Thoracic aorta (tissue), 2 donors: Measurements from ENCODE around the gene PRPSAP2. TPM values are rescaled to one million over a fixed set of nuclear protein-coding genes. Genes with fewer than 3 reads are reported as not detected.

Experiments used
- ATAC-seq: fragments of 150-250 bp; one replicate; pipeline ENCODE4 v1.8.0; 2017; ENCODE audit warnings: low read depth; ENCODE audit not compliant: insufficient number of reproducible peaks, low FRiP score
- DNase-seq: peaks from one replicate; pipeline ENCODE4 v3.0.0-alpha.2; 2020; ENCODE audit warnings: low spot score
- H3K27ac ChIP-seq, 2 donors: fragments of 200-600 bp; sonication (generic); 1 replicate in 1 of 2; 2 replicates in 1 of 2; pipeline ENCODE4 v1.5.1; 2016; ENCODE audit warnings: mild to moderate bottlenecking in 2 of 2, moderate library complexity in 2 of 2
- H3K27me3 ChIP-seq: fragments of 200-600 bp; sonication (generic); replicated peaks from 2 replicates; pipeline ENCODE4 v1.6.0; 2016; ENCODE audit warnings: mild to moderate bottlenecking; ENCODE audit not compliant: insufficient read depth
- H3K36me3 ChIP-seq: fragments of 200-600 bp; sonication (generic); one replicate; pipeline ENCODE4 v1.5.1; 2016
- H3K4me1 ChIP-seq, 2 donors: fragments of 200-600 bp; sonication (generic); 1 replicate in 1 of 2; 2 replicates in 1 of 2; pipeline versions ENCODE4 v1.5.1 to v1.6.0; 2016; ENCODE audit warnings: low read depth in 2 of 2, mild to moderate bottlenecking in 1 of 2; ENCODE audit not compliant: control insufficient read depth in 1 of 2
- H3K4me3 ChIP-seq: fragments of 200-600 bp; sonication (generic); 2 replicates; pipeline ENCODE4 v1.5.1; 2016; ENCODE audit warnings: mild to moderate bottlenecking
- H3K9me3 ChIP-seq: fragments of 200-600 bp; sonication (generic); 2 replicates; pipeline ENCODE4 v1.5.1; 2016
- total RNA-seq, 2 donors: library from RNA; depleted of rRNA; stranded (reverse); fragments of >200 nt; gene quantifications; one replicate each; pipeline versions ENCODE4 v1.1.0 to v1.2.3, GENCODE V29; 2016
- TF ChIP-seq, protein P1 (sequence below): fragments of 200-600 bp; sonication (generic); IDR thresholded peaks from one replicate; pipeline ENCODE4 v1.5.1; 2019; ENCODE audit warnings: antibody characterized with exemption

The PRPSAP2 gene
- total RNA-seq, 2 donors from 2014 or later, result 21.3 to 26.9 TPM

DNA sequence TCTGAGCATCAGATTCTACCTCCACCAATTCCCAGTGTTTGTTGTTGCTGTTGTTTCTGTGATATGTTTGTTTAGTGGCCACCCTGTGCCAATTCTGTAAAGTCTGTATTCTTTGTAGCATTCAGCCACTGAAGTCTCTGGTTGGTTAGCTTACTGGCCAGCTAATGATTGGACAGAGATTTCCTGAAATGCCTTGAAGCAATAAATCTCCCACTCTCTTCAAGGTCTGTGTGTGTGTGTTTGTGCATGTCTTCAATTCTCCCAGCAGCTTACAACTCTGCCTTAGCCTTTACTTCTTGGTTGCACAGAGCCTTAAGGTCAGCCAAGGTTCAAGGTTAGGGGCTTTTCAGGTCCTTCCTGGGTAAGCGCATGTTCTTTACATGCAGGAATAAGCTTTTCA lies 38.2 kb downstream of the PRPSAP2 start:
- Histone ChIP-seq H3K4me3 (no peak overlapping the region), H3K36me3 (peaks cover 12% of the 10 kb centered on the region), H3K4me1 (no peaks in the 10 kb centered on the region), H3K27me3 (no peaks in the 10 kb centered on the region), H3K27ac (no peak overlapping the region), H3K9me3 (no peaks in the 10 kb centered on the region)
- TF ChIP-seq, protein P1, sequence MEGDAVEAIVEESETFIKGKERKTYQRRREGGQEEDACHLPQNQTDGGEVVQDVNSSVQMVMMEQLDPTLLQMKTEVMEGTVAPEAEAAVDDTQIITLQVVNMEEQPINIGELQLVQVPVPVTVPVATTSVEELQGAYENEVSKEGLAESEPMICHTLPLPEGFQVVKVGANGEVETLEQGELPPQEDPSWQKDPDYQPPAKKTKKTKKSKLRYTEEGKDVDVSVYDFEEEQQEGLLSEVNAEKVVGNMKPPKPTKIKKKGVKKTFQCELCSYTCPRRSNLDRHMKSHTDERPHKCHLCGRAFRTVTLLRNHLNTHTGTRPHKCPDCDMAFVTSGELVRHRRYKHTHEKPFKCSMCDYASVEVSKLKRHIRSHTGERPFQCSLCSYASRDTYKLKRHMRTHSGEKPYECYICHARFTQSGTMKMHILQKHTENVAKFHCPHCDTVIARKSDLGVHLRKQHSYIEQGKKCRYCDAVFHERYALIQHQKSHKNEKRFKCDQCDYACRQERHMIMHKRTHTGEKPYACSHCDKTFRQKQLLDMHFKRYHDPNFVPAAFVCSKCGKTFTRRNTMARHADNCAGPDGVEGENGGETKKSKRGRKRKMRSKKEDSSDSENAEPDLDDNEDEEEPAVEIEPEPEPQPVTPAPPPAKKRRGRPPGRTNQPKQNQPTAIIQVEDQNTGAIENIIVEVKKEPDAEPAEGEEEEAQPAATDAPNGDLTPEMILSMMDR, result no peak
- no peak for DNase-seq
- no peak for ATAC-seq

DNA sequence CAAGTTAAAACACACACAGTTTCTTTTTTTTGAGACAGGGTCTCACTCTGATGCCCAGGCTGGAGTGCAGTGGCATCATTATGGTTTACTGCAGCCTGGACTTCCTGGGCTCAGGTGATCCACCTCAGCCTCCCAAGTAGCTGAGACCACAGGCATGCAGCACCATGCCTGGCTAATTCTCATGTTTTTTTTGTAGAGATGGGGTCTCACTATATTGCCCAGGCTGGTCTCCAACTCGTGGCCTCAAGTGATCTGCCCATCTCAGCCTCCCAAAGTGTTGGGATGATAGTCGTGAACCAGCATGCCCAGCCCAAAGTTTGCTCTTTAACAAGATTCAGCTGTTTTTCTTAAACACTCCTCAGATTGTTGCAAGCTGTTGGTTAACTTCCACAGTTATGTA lies 39.0 kb downstream of the PRPSAP2 start:
- TF ChIP-seq, protein P1, result no peak
- H3K4me1 ChIP-seq, result no peaks in the 10 kb centered on the region
- no peak overlapping the region for H3K27ac ChIP-seq
- H3K4me3 ChIP-seq, result no peak overlapping the region
- no peaks in the 10 kb centered on the region for H3K27me3 ChIP-seq
- no peak for ATAC-seq
- H3K9me3 ChIP-seq, result no peaks in the 10 kb centered on the region
- no peak for DNase-seq
- H3K36me3 ChIP-seq, result peaks cover 9% of the 10 kb centered on the region

DNA sequence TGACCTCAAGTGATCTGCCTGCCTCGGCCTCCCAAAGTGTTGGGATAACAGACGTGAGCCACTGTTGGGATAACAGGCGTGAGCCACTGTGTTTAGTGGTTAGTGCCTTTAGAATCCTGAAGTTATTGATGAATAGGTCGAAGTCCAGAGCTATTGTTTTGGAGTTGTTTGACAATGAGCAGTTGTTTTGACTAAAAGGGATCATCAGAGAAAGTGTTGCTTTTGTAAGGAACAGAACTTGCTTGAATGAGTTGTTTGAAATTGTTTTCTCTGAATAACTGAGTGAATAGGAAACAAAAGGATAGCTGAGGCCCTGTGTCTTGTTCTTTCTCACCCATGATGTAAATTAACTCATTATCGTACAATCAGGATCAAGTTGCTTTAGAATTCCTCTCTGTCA lies 46.6 kb downstream of the PRPSAP2 start:
- no peaks in the 10 kb centered on the region for H3K9me3 ChIP-seq
- no peak for ATAC-seq
- H3K27me3 ChIP-seq, result no peaks in the 10 kb centered on the region
- H3K4me1 ChIP-seq, result no peaks in the 10 kb centered on the region
- peaks cover 10% of the 10 kb centered on the region for H3K36me3 ChIP-seq
- TF ChIP-seq, protein P1, result no peak
- H3K27ac ChIP-seq, result no peak overlapping the region
- no peak for DNase-seq
- no peak overlapping the region for H3K4me3 ChIP-seq

DNA sequence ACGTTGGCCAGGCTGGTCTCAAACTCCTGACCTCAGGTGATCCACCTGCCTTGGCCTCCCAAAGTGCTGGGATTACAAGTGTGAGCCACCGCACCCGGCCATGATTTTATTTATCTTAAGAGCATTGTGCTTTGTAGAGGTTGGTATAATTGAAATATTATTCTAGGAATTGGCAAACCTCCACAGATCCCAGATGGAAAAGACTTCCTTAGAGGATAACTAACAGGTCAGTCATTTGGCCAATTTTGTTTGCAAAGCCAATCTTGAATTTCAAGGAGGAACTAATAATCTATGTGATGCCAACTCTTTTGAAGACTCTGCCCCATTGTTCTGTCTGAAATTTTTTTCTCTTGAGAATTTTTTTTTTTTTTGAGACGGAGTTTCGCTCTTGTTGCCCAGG lies 47.3 kb downstream of the PRPSAP2 start:
- Histone ChIP-seq H3K36me3 (peaks cover 10% of the 10 kb centered on the region), H3K27me3 (no peaks in the 10 kb centered on the region), H3K4me3 (no peak overlapping the region), H3K4me1 (no peaks in the 10 kb centered on the region), H3K9me3 (no peaks in the 10 kb centered on the region), H3K27ac (no peak overlapping the region)
- TF ChIP-seq, protein P1, result no peak
- ATAC-seq (no peak), DNase-seq (no peak)

DNA sequence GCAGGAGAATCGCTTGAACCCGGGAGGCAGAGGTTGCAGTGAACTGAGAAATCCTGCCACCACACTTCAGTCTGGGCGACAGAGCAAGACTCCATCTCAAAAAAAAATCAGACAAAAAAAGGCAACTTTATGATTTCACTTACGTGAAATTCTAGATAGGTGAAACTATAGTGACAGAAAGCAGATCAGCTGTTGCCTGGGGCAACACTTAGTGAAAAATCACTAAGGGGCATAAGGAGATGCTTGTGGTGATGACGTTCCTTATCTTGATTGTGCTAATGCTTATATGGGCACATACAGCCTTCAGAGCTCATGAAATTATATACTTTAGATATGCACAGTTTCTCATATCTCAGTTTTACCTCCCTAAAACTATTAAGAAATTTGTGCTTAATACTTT lies 52.4 kb downstream of the PRPSAP2 start:
- peaks cover 14% of the 10 kb centered on the region for H3K36me3 ChIP-seq
- no peak overlapping the region for H3K4me3 ChIP-seq
- no peaks in the 10 kb centered on the region for H3K4me1 ChIP-seq
- TF ChIP-seq, protein P1, result no peak
- DNase-seq, result no peak
- no peaks in the 10 kb centered on the region for H3K9me3 ChIP-seq
- H3K27ac ChIP-seq, result no peak overlapping the region
- no peaks in the 10 kb centered on the region for H3K27me3 ChIP-seq
- no peak for ATAC-seq
